Epidermal melanocyte (primary cell): ENCODE results near the gene VAV2.
"Not testable (repeated sequence)": the region's sequence is repeated elsewhere in the genome, so short reads cannot be mapped to it uniquely, and the experiment has no call there.

Experiments
- DNase-seq: peaks from one replicate; pipeline ENCODE4 v3.0.0; 2011; ENCODE audit warnings: low spot score; ENCODE audit not compliant: insufficient read length

The VAV2 gene

DNA sequence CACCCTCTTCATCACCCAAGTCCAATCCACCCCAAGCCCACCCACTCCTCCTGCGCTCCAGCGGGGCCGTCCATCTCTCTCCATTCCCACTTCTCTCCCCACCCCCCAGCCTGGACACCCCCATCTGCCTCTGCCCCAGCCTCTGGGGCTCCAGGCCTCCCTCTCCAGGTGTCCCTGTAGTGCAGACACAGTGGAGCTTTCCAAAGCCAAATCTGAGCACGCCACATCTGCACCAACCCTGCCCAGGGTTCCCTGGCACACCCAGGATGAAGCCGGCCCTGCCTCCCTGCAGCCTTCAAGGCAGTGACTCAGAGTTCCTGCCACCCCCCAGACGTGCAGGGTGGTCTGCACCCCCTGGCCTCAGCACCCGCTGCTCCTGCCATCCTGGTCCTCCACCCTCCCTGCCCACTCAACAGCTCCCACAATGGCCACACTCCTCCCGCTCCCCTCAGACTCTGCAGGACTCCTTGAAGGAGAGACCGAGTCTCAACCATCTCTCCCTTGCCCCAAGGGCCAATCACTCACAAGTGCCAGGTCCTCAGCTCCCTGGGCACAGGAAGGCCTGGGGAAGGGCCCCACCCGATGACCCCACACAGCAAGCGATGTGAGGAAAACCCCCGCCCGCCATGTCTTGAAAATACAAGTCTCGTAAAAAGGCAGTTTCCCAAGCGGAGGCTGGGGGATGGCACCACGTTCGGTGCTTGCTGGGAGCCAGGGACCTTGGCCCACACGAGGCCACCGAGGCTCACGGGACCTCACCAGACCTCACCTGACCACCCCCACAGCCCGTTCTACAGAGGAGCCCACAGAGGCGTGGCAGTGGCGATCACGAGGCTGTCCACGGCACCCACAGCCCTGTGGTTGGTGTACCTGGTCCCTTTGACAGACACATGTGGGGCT lies 22.2 kb downstream of the VAV2 start:
- no peak for DNase-seq

DNA sequence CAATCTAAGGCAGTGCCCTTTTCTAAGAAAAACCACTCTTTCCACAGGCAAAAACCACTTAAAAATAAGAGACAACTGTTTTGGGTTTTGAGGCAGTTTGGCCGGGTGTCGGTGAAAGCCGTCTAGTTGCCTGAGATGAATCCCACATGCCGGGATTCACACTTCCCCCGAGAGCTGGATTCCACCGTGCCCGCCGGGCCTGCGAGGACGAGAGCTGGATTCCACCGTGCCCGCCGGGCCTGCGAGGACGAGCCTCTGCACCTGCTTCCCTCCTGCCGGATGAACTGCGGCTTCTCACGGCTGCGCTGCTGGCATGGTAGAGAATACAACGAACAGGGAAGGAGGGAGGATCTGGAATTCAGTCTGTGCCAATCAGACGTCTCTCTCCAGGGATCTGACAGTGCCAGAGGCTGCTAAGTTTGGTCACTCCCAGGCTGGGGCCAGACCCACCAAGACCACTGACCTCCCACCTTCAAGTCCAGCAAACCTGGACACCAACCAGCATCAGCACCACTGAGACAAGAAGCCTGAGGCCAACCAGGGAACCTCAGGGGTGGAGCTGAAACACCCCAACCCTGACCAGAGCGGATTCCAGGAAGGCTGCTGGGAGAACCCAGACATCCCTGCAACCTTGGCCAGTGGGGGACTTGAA lies 23.0 kb downstream of the VAV2 start:
- no peak for DNase-seq

- DNase-seq: no peak
Measured at GRCh38 chr9:133968428-133968827, 23.7 kb downstream of the VAV2 start.

- no peak for DNase-seq
Measured at GRCh38 chr9:133967024-133967741, 24.9 kb downstream of the VAV2 start.

- DNase-seq: no peak
Measured at GRCh38 chr9:133964463-133964862, 27.7 kb downstream of the VAV2 start.

DNA sequence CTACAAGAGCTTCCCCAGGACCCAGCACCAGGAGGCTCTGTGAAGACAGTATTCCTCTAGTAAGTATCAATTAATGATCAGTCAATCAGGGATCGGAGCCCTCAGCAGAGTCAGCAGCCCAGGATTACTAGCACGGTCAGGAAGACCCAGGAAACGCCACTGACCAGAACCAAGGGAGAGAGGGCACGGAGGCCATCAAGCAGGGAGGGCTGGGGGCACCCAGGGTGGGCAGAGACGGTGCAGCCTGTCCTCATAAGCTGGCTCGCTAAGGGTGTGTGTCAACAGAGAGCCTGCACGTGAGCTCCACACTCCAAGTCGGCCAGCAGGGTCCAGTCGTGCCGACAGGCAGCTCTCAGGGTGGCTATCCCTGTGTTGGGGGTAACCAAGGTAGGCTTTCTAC lies 29.0 kb downstream of the VAV2 start:
- DNase-seq: no peak

DNA sequence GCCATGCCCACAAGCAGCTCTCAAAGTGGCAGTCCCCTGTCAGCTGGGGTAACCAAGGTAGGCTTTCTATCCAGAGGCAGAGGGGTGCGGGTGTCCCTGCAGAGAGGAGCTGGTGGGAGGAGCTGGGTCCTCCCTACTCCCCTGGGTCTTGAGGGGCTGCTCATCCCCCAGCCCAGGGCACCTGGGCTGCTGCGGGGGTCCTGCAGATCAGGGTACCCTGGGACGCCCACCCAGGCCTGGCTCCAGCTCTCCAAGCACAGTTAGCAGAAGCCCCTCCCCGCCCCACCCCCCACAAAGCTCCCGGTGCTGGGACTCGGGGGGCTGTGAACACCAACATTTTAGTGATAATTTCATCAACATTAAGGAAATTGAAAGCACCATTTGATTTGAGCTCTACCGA lies 29.8 kb downstream of the VAV2 start:
- no peak for DNase-seq

GRCh38 chr9:133961226-133962165 lies 30.6 kb downstream of the VAV2 start:
- no peak for DNase-seq

DNA sequence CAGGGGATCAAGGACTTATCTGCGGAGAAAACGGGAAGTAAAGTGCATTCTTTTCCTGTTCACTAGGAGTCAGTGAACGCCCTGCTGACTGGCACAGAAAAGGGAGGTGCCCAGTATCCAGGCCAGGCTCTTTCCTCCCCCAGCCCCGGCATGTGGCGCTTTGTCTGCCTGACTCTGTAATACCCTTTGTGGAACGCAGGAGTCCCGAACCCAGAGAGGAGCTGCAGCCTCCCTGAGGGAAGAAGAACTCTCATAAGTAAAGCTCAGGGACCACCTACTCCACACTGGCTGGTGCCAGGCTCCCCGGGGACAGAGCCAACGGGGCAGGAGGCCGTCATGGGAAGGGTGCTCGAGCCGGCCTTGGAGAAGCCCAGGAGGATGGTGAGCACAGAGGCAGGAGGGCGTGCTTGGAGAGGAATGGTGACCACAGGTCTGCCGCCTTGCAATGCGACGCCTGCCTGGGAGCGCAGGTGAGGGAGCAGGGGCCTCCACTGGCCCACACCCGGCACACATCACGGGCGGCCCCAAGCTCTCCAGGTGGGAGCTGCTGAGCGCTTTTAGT lies 31.5 kb downstream of the VAV2 start:
- no peak for DNase-seq

DNA sequence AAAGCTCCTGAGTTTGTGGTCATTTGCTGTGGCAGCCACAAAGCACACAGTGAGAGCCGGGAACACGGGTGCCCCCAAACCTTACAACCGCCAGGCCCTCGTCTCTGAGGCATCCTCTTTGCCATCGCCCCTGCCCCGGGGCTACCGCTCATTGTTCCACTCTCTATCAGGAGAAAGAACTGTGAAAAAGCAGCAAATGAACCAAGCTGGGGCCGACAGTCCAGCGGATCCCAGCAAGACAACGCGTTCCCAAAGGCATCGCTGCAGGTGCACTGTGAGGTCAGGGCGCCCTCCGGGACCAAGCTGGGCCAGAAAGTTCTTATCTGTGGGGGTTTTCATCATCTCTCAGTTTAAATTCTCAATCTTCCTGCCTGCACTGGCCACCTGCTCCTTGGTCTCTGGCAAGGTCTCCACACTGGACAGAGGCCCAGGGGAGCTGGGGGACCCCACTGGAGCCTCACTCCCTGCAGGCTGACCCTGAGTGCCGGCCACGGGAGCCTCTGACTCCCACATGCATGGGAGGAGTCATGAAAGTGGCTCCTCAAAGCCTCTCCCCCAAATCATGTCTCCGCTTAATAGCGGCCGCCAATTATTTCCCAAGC lies 32.1 kb downstream of the VAV2 start:
- no peak for DNase-seq

DNA sequence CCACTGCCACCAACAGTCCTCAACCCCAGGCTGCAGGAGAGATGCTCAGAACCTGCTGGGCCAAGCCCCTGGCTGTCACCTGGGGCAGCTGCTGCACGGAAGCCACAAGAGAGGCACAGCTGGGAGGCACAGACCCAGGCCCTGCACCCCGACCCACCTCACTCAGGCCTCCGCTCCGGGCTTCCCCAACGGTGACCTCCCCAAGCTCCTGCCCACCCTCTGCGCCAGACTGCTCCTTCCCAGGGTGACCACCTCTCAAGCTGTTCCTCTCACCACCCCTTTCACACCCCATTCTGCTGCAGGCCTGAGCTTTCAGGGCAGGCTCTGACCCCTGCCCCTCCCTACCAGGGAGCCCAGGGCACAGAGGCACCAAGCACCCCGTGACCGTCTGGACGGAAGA lies 33.0 kb downstream of the VAV2 start:
- no peak for DNase-seq

DNA sequence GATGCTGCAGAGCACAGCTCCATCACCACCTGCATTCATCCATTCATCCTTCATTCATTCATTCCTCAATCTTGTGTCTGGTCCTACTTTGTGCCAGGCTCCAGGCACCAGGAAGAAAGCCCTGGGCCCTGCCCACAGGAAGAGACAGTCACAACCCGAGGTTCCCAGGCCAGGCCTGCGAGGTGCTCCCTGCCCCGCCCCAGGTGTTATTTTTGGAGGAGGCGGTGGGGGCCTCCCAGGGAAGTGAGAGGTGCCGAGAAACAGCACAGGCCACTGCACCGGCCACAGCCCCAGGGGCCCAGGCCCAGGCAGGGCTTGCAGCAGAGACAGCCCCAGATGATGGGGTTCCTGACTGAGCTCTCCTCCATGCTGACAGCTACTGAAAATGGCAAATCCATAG lies 33.4 kb downstream of the VAV2 start:
- no peak for DNase-seq

- DNase-seq: not testable (repeated sequence)
Measured at GRCh38 chr9:133957772-133958171, 34.4 kb downstream of the VAV2 start.

DNA sequence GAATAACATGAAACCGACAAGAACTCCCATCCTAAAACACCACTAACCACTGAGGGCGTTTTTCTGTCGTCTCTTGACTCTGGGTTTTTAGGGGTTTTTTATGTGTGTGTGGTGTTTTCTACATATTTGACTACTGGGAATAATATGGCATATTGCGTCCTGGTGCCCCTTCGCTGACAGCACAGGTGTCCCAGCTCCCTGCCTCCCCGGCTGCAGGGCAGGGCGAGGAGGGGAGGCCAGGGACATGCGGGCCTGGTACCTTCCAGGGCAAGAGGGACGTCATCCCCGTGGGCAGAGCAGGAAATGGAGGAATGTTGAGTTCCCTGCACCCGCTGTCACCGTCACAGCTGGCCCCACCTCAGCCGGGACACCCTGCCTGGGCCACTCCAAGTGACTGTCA lies 34.8 kb downstream of the VAV2 start:
- no peak for DNase-seq

DNA sequence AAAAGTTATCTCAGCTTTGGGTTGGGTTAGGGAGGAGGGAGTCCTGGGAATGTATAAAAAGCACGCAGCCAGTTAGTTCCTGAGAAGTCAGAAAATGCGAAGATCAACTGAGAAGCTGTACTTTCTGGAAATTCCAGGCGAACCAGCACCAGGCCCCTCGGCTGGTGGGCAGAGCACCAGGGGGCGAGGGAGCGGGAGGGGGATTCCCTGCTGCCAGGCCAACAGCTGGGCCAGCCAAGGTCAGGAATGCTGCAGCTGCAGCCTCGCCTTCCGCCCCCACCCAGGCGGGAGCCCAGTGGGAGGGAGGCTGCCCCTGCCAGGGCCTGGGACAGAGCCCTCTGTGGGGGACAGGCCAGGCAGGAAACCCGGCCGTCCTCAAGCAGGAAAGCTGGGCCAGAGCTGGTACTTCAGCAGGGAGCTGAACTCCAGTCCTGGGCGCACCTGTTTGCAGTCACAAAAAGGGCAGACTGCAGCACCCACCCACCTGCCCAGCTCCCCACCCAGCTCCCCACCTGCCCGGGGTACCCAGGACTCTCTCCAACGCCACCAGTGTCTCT lies 35.5 kb downstream of the VAV2 start:
- peak; percentile 35 for DNase-seq

GRCh38 chr9:133955821-133956411 lies 36.2 kb downstream of the VAV2 start:
- peak; percentile 37 for DNase-seq

GRCh38 chr9:133954862-133955529 lies 37.1 kb downstream of the VAV2 start:
- DNase-seq: no peak

GRCh38 chr9:133953976-133954709 lies 38.0 kb downstream of the VAV2 start:
- no peak for DNase-seq
